NCI-H748 treated with DMSO at 0.1 percent for 48 hours (cell line): ENCODE data around the gene AK8.
"Not testable (repeated sequence)": the region's sequence is repeated elsewhere in the genome, so short reads cannot be mapped to it uniquely, and the experiment has no call there.

Experiments
- DNase-seq: peaks from one replicate; lab custom pipeline; 2025; lab: John Stamatoyannopoulos, UW

The AK8 gene

GRCh38 chr9:132797861-132798659 lies 80.0 kb downstream of the AK8 start:
- DNase-seq, result no peak

GRCh38 chr9:132795511-132796303 lies 82.4 kb downstream of the AK8 start:
- no peak for DNase-seq

GRCh38 chr9:132794730-132795380 lies 83.2 kb downstream of the AK8 start:
- DNase-seq, result peak; percentile 19

GRCh38 chr9:132793606-132794580 lies 84.2 kb downstream of the AK8 start:
- no peak for DNase-seq

- no peak for DNase-seq
Observed at GRCh38 chr9:132792547-132792946, 85.5 kb downstream of the AK8 start.

- no peak for DNase-seq
Observed at GRCh38 chr9:132791699-132792240, 86.3 kb downstream of the AK8 start.

GRCh38 chr9:132789719-132790118 lies 88.4 kb downstream of the AK8 start:
- DNase-seq, result no peak

GRCh38 chr9:132788378-132788777 lies 89.7 kb downstream of the AK8 start:
- DNase-seq, result no peak

- DNase-seq, result no peak
Observed at GRCh38 chr9:132787748-132788159, 90.3 kb downstream of the AK8 start.

- no peak for DNase-seq
Observed at GRCh38 chr9:132784286-132784830, 93.7 kb downstream of the AK8 start.

GRCh38 chr9:132783006-132783405 lies 95.1 kb downstream of the AK8 start:
- no peak for DNase-seq

GRCh38 chr9:132782037-132782436 lies 96.0 kb downstream of the AK8 start:
- no peak for DNase-seq

- DNase-seq, result no peak
Observed at GRCh38 chr9:132780230-132781007, 97.7 kb downstream of the AK8 start.

GRCh38 chr9:132776891-132777290 lies 101.2 kb downstream of the AK8 start:
- DNase-seq, result no peak

- no peak for DNase-seq
Observed at GRCh38 chr9:132776268-132776667, 101.8 kb downstream of the AK8 start.

GRCh38 chr9:132775720-132776119 lies 102.4 kb downstream of the AK8 start:
- no peak for DNase-seq

- no peak for DNase-seq
Observed at GRCh38 chr9:132774886-132775285, 103.2 kb downstream of the AK8 start.

- DNase-seq, result no peak
Observed at GRCh38 chr9:132773764-132774339, 104.2 kb downstream of the AK8 start.

- DNase-seq, result no peak
Observed at GRCh38 chr9:132773093-132773492, 105.0 kb downstream of the AK8 start.

GRCh38 chr9:132771752-132772151 lies 106.3 kb downstream of the AK8 start:
- DNase-seq, result not testable (repeated sequence)
